Measurements from ENCODE around the gene UBE2A.

UBE2A gene

GRCh38 chrX:119614776-119615175, 40.4 kb downstream of the UBE2A start:
- no peak for DNase-seq

- no peak for DNase-seq
Measured at GRCh38 chrX:119617517-119618164, 43.3 kb downstream of the UBE2A start.

- no peak for DNase-seq
Measured at GRCh38 chrX:119618439-119618838, 44.1 kb downstream of the UBE2A start.

- DNase-seq = no peak
Measured at GRCh38 chrX:119622356-119623232, 48.2 kb downstream of the UBE2A start.

- DNase-seq = no peak
Measured at GRCh38 chrX:119624417-119624816, 50.1 kb downstream of the UBE2A start.

GRCh38 chrX:119624951-119625668, 50.7 kb downstream of the UBE2A start:
- DNase-seq = no peak

GRCh38 chrX:119625843-119626242, 51.5 kb downstream of the UBE2A start:
- DNase-seq = no peak
